ENCODE results near the gene MB.

GRCh38 chr22:35587896-35588295 lies 29.2 kb downstream of the MB start:
- TF ChIP-seq POLR2A (IDR thresholded peaks at IDR 0.05; ENCODE audit: low read depth, low read length) (no peak), PAX5 (IDR thresholded peaks at IDR 0.05; ENCODE audit: insufficient read depth, low read length, severe bottlenecking) (no peak), TAF1 (IDR thresholded peaks at IDR 0.05; ENCODE audit: low read depth, low read length) (no peak), POLR2AphosphoS5 (IDR thresholded peaks at IDR 0.05; ENCODE audit: low read depth, low read length) (no peak)

All from GM12891 (cell line).